Adrenal gland (tissue), 5 donors: ENCODE results near the gene FOXO3B.
"Not testable (repeated sequence)": the region's sequence is repeated elsewhere in the genome, so short reads cannot be mapped to it uniquely, and the experiment has no call there.

Experiments used
- CTCF ChIP-seq, 6 experiments: fragments of 450-650 bp in 4 of 6; fragments of 200-600 bp in 2 of 6; sonication (generic) in 1 of 6; IDR thresholded peaks; 1 replicate in 5 of 6; 2 replicates in 1 of 6; pipeline versions ENCODE4 v1.5.1 to v1.8.0; 2016 to 2021; ENCODE audit warnings: antibody characterized with exemption in 6 of 6, mild to moderate bottlenecking in 2 of 6, moderate library complexity in 1 of 6
- POLR2A ChIP-seq, 2 donors: fragments of 450-650 bp; IDR thresholded peaks; one replicate each; pipeline ENCODE4 v1.6.1; 2017; ENCODE audit warnings: antibody characterized with exemption in 2 of 2, mild to moderate bottlenecking in 2 of 2, moderate library complexity in 1 of 2
- donor health status: DM: no; HTN: no; CAD: no.

- not testable (repeated sequence) for TF ChIP-seq CTCF, POLR2A (IDR thresholded peaks at IDR 0.05)
Observed at GRCh38 chr17:18661924-18662624, 20.0 kb downstream of the FOXO3B start.
